AG04450 (cell line): ENCODE measurements around the gene ABCD1. TPM values are rescaled to one million over a fixed set of nuclear protein-coding genes. Genes with fewer than 3 reads are reported as not detected.
"Not testable (repeated sequence)": the region's sequence is repeated elsewhere in the genome, so short reads cannot be mapped to it uniquely, and the experiment has no call there.

ENCODE experiments used
- CTCF ChIA-PET: fragments of 300-600, 350-600 bp; formaldehyde crosslinking; extraction: SDS; loops from one replicate; lab custom pipeline; 2022; ENCODE audit warnings: antibody characterized with exemption, inconsistent platforms; lab: Charles Lee
- POLR2A ChIA-PET: fragments of 350-600 bp; formaldehyde crosslinking; extraction: SDS; loops from one replicate; lab custom pipeline; 2021; ENCODE audit warnings: antibody characterized with exemption, inconsistent platforms; lab: Yijun Ruan, JAX
- DNase-seq: peaks from one replicate; pipeline ENCODE4 v3.0.0-alpha.2; 2011; ENCODE audit warnings: low read depth, low spot score
- H3K27ac ChIP-seq: one replicate; pipeline ENCODE4 v1.5.1; 2012; ENCODE audit warnings: low read depth, low read length, control low read depth
- H3K27me3 ChIP-seq: one replicate; pipeline ENCODE4 v1.6.0; 2012; ENCODE audit warnings: low read length; ENCODE audit not compliant: control insufficient read depth, insufficient read depth
- H3K4me3 ChIP-seq: 2 replicates; pipeline ENCODE4 v1.5.1; 2011; ENCODE audit warnings: mild to moderate bottlenecking, low read depth, low read length, control low read depth
- H3K9me3 ChIP-seq: 2 replicates; pipeline ENCODE4 v1.5.1; 2012; ENCODE audit warnings: low read length; ENCODE audit not compliant: control insufficient read depth, insufficient read depth
- polyA plus RNA-seq: library from polyadenylated mRNA; depleted of rRNA; stranded (reverse); fragments of >200 nt; gene quantifications from 2 replicates; pipeline ENCODE4 v1.2.3, GENCODE V29; 2011
- TF ChIP-seq, protein P1 (sequence below): IDR thresholded peaks from 2 replicates; pipeline ENCODE4 v1.5.1; 2011; ENCODE audit warnings: low read depth, low read length, control low read depth, inconsistent platforms

ABCD1 gene
- polyA plus RNA-seq, 1 experiment, result 4.2 TPM

DNA sequence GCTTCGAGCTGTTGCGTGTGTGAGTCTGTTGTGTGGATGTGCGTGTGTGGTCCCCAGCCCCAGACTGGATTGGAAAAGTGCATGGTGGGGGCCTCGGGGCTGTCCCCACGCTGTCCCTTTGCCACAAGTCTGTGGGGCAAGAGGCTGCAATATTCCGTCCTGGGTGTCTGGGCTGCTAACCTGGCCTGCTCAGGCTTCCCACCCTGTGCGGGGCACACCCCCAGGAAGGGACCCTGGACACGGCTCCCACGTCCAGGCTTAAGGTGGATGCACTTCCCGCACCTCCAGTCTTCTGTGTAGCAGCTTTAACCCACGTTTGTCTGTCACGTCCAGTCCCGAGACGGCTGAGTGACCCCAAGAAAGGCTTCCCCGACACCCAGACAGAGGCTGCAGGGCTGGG is 28.6 kb upstream of the ABCD1 start:
- ChIA-PET POLR2A (no interaction called here), CTCF (no interaction called here)
- H3K4me3 ChIP-seq, result no peak overlapping the region
- TF ChIP-seq, protein P1, sequence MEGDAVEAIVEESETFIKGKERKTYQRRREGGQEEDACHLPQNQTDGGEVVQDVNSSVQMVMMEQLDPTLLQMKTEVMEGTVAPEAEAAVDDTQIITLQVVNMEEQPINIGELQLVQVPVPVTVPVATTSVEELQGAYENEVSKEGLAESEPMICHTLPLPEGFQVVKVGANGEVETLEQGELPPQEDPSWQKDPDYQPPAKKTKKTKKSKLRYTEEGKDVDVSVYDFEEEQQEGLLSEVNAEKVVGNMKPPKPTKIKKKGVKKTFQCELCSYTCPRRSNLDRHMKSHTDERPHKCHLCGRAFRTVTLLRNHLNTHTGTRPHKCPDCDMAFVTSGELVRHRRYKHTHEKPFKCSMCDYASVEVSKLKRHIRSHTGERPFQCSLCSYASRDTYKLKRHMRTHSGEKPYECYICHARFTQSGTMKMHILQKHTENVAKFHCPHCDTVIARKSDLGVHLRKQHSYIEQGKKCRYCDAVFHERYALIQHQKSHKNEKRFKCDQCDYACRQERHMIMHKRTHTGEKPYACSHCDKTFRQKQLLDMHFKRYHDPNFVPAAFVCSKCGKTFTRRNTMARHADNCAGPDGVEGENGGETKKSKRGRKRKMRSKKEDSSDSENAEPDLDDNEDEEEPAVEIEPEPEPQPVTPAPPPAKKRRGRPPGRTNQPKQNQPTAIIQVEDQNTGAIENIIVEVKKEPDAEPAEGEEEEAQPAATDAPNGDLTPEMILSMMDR, result no peak
- no peaks in the 10 kb centered on the region for H3K9me3 ChIP-seq
- no peaks in the 10 kb centered on the region for H3K27me3 ChIP-seq
- H3K27ac ChIP-seq, result no peak overlapping the region
- no peak for DNase-seq

- H3K27ac ChIP-seq, CTCF ChIA-PET, POLR2A ChIA-PET, DNase-seq, H3K9me3 ChIP-seq, H3K27me3 ChIP-seq, H3K4me3 ChIP-seq: not testable (repeated sequence)
Measured at GRCh38 chrX:153696538-153696937, 28.1 kb upstream of the ABCD1 start.

- H3K4me3 ChIP-seq, POLR2A ChIA-PET, H3K27ac ChIP-seq, CTCF ChIA-PET, H3K27me3 ChIP-seq, DNase-seq, H3K9me3 ChIP-seq: not testable (repeated sequence)
Measured at GRCh38 chrX:153696986-153697722, 27.5 kb upstream of the ABCD1 start.

DNA sequence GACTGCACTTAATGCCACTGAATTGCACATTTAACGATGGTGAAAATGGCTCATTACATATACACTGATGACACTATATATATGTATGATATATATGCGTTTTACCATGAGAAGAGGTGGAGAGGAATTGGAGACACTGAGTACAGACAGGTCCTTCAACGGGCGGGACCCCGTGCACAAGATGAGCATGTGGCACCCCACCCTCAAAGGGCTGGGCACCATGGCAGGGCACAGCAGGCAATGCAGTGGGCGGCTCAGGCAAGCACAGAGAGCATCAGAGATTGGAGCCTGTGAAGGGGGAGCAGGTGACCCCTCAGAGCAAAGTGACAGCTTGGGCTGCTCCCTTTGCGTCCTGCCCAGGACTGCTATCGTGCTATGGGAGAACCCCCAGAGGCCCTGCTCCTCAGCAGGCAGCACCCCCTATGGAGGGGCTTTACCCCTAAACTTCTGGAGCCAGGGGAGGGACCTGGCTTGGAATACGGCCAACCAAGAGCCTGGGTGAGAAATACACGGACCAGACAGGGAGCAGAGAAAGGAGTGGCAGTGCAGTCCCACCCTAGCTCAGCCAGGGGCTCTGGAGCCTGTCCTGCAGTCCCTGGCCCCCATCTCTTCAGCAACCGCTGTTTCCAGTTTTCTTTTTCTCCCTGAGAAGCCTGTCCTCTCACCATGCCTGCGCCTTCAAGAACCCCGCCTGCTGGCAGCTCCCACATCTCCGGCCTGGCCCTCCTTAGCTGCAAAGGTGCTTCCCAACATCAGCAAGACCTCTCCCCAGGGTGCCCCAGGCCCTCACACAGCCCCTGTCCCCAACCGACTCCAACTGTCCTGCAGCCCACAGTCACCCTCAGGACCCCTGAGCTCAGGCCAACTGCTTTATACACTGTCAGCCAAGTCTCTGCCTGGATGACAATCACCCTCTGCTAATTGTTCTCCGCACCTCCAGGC is 26.5 kb upstream of the ABCD1 start:
- no peaks in the 10 kb centered on the region for H3K27me3 ChIP-seq
- no peak overlapping the region for H3K27ac ChIP-seq
- H3K4me3 ChIP-seq, result no peak overlapping the region
- DNase-seq, result no peak
- ChIA-PET POLR2A (no interaction called here), CTCF (no interaction called here)
- no peaks in the 10 kb centered on the region for H3K9me3 ChIP-seq
- TF ChIP-seq, protein P1, result no peak

DNA sequence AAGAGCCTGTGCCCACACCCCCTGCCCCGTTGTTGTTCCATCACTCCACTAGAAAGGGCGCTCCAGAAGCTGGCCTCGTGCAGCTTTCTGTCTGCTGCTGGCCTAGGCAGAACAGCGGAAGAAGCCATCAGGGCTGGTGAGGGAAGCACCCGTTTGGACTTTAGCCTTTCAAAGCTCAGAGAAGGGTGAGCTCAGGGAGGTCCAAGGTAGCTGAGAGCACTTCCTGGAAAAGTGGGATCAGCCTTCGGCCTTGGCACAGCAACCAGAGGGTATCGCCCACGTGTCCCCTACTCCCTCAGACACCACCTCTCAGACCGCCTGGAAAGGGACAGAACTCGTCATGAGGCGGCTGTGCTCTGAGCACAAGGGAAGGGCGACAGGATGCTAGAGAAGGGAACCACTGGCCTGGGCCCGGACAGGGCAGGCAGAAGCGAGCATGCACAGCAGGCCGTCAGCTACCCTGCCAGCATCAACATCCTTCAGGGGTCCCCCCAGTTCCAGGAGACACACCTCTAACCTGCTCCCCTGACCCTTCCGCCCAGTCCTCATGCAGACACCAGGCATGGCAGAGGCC is 25.4 kb upstream of the ABCD1 start:
- H3K27me3 ChIP-seq, POLR2A ChIA-PET: not testable (repeated sequence)

GRCh38 chrX:153699784-153700371 is 24.8 kb upstream of the ABCD1 start:
- DNase-seq, CTCF ChIA-PET, H3K27me3 ChIP-seq, H3K4me3 ChIP-seq, POLR2A ChIA-PET, H3K9me3 ChIP-seq, H3K27ac ChIP-seq: not testable (repeated sequence)

More for the DNA sequence above, 25.4 kb upstream of the ABCD1 start:
- H3K27ac ChIP-seq, DNase-seq, H3K4me3 ChIP-seq, H3K9me3 ChIP-seq, CTCF ChIA-PET: not testable (repeated sequence)
